Endothelial cell of umbilical vein (primary cell): Measurements from ENCODE around the gene TNIK. TPM values are rescaled to one million over a fixed set of nuclear protein-coding genes. Genes with fewer than 3 reads are reported as not detected.

Experiments
- BruUV-seq: library from RNA; stranded (reverse); fragments of 400-500 nt; replicated peaks from 2 replicates; lab custom pipeline; 2021; lab: Mats Ljungman, UMichigan
- CTCF ChIA-PET: fragments of 300-600, 350-600 bp; sonication (Branson Sonifier 250); formaldehyde crosslinking; loops from one replicate; lab custom pipeline; 2021; ENCODE audit warnings: antibody characterized with exemption, inconsistent platforms; lab: Charles Lee
- POLR2A ChIA-PET: fragments of 300-600, 350-600 bp; sonication (Branson Sonifier 250); formaldehyde crosslinking; loops from one replicate; lab custom pipeline; 2021; ENCODE audit warnings: antibody characterized with exemption, inconsistent platforms; lab: Charles Lee
- DNase-seq: peaks from one replicate; pipeline ENCODE4 v3.0.0-alpha.2; 2011; ENCODE audit warnings: low read depth, low spot score
- FAIRE-seq: peaks from 2 replicates; lab custom pipeline; 2011; peaks lifted over from hg19 to GRCh38; lab: Jason Lieb, UNC
- H2AFZ ChIP-seq: 2 replicates; pipeline ENCODE4 v1.6.0; 2012; ENCODE audit warnings: low read depth, low read length, control low read depth, inconsistent platforms
- H3K27ac ChIP-seq: 2 replicates; pipeline ENCODE4 v1.5.1; 2011; ENCODE audit warnings: low read depth, mild to moderate bottlenecking, control low read depth, low read length, moderate library complexity; ENCODE audit not compliant: insufficient read depth
- H3K27me3 ChIP-seq, 2 experiments: 2 replicates each; pipeline versions ENCODE4 v1.6.0 to v1.6.1; 2011; ENCODE audit warnings: low read length in 2 of 2, mixed read lengths in 1 of 2; ENCODE audit not compliant: control insufficient read depth in 2 of 2, insufficient read depth in 2 of 2
- H3K36me3 ChIP-seq, 2 experiments: 2 replicates in 1 of 2; 3 replicates in 1 of 2; pipeline ENCODE4 v1.5.1; 2011; ENCODE audit warnings: low read length in 2 of 2, mild to moderate bottlenecking in 1 of 2, moderate library complexity in 1 of 2; ENCODE audit not compliant: control insufficient read depth in 2 of 2, insufficient read depth in 2 of 2; ENCODE audit errors: extremely low read depth in 1 of 2
- H3K4me1 ChIP-seq: 3 replicates; pipeline ENCODE4 v1.5.1; 2011; ENCODE audit warnings: mild to moderate bottlenecking, low read length; ENCODE audit not compliant: control insufficient read depth, insufficient read depth; ENCODE audit errors: extremely low read depth
- H3K4me2 ChIP-seq: 2 replicates; pipeline ENCODE4 v1.6.1; 2011; ENCODE audit warnings: low read length, control low read depth, mixed read lengths; ENCODE audit not compliant: insufficient read depth
- H3K4me3 ChIP-seq, 3 experiments: fragments of 200-600 bp in 1 of 3; sonication (generic), shearing (Covaris generic) in 1 of 3; replicated peaks in 1 of 3; 2 replicates each; pipeline ENCODE4 v1.5.1; 2011 to 2016; ENCODE audit warnings: control low read depth in 3 of 3, low read length in 3 of 3, mild to moderate bottlenecking in 2 of 3, inconsistent platforms in 1 of 3, low read depth in 1 of 3, moderate library complexity in 1 of 3; ENCODE audit not compliant: insufficient read depth in 1 of 3
- H3K79me2 ChIP-seq: 2 replicates; pipeline ENCODE4 v1.6.0; 2012; ENCODE audit warnings: low read length, inconsistent platforms; ENCODE audit not compliant: control insufficient read depth, insufficient read depth
- H3K9ac ChIP-seq: replicated peaks from 2 replicates; pipeline ENCODE3; 2011; ENCODE audit warnings: low read length, control low read depth; ENCODE audit not compliant: insufficient read depth; ENCODE audit errors: extremely low read depth
- H3K9me1 ChIP-seq: replicated peaks from 3 replicates; pipeline ENCODE4 v1.6.0; 2011; ENCODE audit warnings: mild to moderate bottlenecking, low read length; ENCODE audit not compliant: control insufficient read depth, insufficient read depth; ENCODE audit errors: extremely low read depth
- H3K9me3 ChIP-seq: replicated peaks from 2 replicates; pipeline ENCODE4 v1.5.1; 2012; ENCODE audit warnings: low read length, inconsistent platforms; ENCODE audit not compliant: control insufficient read depth, insufficient read depth
- H4K20me1 ChIP-seq: replicated peaks from 2 replicates; pipeline ENCODE3; 2011; ENCODE audit warnings: mild to moderate bottlenecking, low read length; ENCODE audit not compliant: control insufficient read depth, insufficient read depth; ENCODE audit errors: extremely low read depth
- EZH2 ChIP-seq: IDR thresholded peaks from 2 replicates; pipeline ENCODE4 v1.6.1; 2012; ENCODE audit warnings: borderline replicate concordance, low read depth, mild to moderate bottlenecking, moderate library complexity, low read length, inconsistent platforms; ENCODE audit not compliant: severe bottlenecking
- FOS ChIP-seq: IDR thresholded peaks from 2 replicates; pipeline ENCODE4 v1.6.1; 2011; ENCODE audit warnings: mild to moderate bottlenecking, low read length, moderate library complexity, borderline replicate concordance; ENCODE audit not compliant: insufficient read depth
- GATA2 ChIP-seq: IDR thresholded peaks from 2 replicates; pipeline ENCODE4 v1.7.0; 2011; ENCODE audit warnings: low read depth, mild to moderate bottlenecking, moderate library complexity, mixed read lengths, low read length; ENCODE audit not compliant: insufficient read length, insufficient read depth
- JUN ChIP-seq: IDR thresholded peaks from 2 replicates; pipeline ENCODE4 v1.6.1; 2011; ENCODE audit warnings: borderline replicate concordance, low read depth; ENCODE audit not compliant: insufficient read length, insufficient read depth
- MYC ChIP-seq: IDR thresholded peaks from one replicate; pipeline ENCODE4 v1.6.1; 2011; ENCODE audit warnings: mild to moderate bottlenecking, low read depth, low read length
- POLR2A ChIP-seq: IDR thresholded peaks from 2 replicates; pipeline ENCODE4 v1.6.1; 2012; ENCODE audit warnings: low read depth, mild to moderate bottlenecking, control low read depth, low read length
- POLR2AphosphoS5 ChIP-seq: IDR thresholded peaks from 2 replicates; pipeline ENCODE4 v1.6.1; 2012; ENCODE audit warnings: low read depth, mild to moderate bottlenecking, control low read depth, low read length, moderate library complexity; ENCODE audit not compliant: insufficient read depth
- dilution Hi-C: fragments of 300-500 bp; cut with MboI; formaldehyde crosslinking; loops from one replicate; pipeline ENCODE4 v1.15.0; 2019; ENCODE audit warnings: low sequenced_read_pairs; ENCODE audit not compliant: extremely low pct_ligation_motif_present
- intact Hi-C: fragments of 100-400 bp; cut with micrococcal nuclease; formaldehyde crosslinking; loops from one replicate; pipeline ENCODE4 v1.10.0; 2022
- polyA plus RNA-seq, 4 experiments: library from polyadenylated mRNA; depleted of rRNA in 3 of 4; stranded (reverse) in 3 of 4; unstranded in 1 of 4; fragments of >200 nt; gene quantifications; 2 replicates each; pipeline versions ENCODE4 v1.2.1 to v1.2.3, GENCODE V29; 2011 to 2012; ENCODE audit warnings: missing spikeins in 1 of 4
- total RNA-seq: library from RNA; stranded (reverse); gene quantifications from 2 replicates; pipeline ENCODE4 v1.2.3, GENCODE V29; 2021
- TF ChIP-seq, protein P1 (sequence below): IDR thresholded peaks from 2 replicates; pipeline ENCODE4 v1.6.1; 2011; ENCODE audit not compliant: insufficient read depth, insufficient read length
- TF ChIP-seq, protein P2 (sequence below), 2 donors: IDR thresholded peaks; 1 replicate in 1 of 2; 2 replicates in 1 of 2; pipeline ENCODE4 v1.5.1; 2011; ENCODE audit warnings: low read length in 2 of 2, mild to moderate bottlenecking in 2 of 2, moderate library complexity in 2 of 2, control low read depth in 1 of 2, inconsistent platforms in 1 of 2, low read depth in 1 of 2; ENCODE audit not compliant: insufficient read depth in 1 of 2; ENCODE audit errors: extremely low read depth in 1 of 2

Gene TNIK
- total and polyA plus RNA-seq, 2 donors (not counting 3 experiments of a cell fraction or from before 2014, with no cell fraction given): 10.9 to 39.7 TPM

DNA sequence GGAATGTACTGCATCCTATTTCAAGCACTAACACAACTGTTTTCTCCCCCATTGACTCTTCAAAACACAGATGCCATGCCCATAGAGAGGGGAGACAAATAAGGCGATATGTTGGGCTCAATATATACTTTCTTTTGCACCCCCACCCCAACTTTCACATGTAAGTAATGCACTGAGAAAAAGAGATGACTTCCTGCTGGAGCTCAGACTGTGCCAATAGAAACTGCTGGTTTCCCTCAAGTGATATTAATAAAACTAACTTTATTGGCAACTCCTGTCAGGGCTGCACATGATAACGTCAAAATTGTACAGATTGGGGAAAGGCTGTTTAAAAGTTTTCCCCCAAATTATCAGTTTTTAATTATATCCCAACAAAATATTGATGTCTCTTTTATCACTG is 163.0 kb downstream of the TNIK start:
- CTCF ChIA-PET: interaction anchor here (1.0 kb wide), 1 partner anchor 50 kb away, joined by 4 read pairs; no protein-coding TSS in a partner anchor

More for the DNA sequence above, 163.0 kb downstream of the TNIK start:
- no peak for FAIRE-seq
- Histone ChIP-seq H3K4me2 (no peak overlapping the region), H3K27ac (no peak overlapping the region), H3K4me1 (peaks cover 8% of the 10 kb centered on the region), H3K9ac (no peak overlapping the region), H3K9me1 (no peaks in the 10 kb centered on the region), H3K9me3 (no peaks in the 10 kb centered on the region), H4K20me1 (no peaks in the 10 kb centered on the region), H2AFZ (no peak overlapping the region), H3K79me2 (no peaks in the 10 kb centered on the region), H3K4me3 (no peak overlapping the region), H3K27me3 (no peaks in the 10 kb centered on the region), H3K36me3 (no peaks in the 10 kb centered on the region)
- no TSS peak for BruUV-seq
- DNase-seq: no peak
- intact Hi-C loops (no loop called here), dilution Hi-C loops (no loop called here)
- TF ChIP-seq MYC (no peak), POLR2A (no peak), EZH2 (no peak), JUN (no peak), GATA2 (no peak), POLR2AphosphoS5 (no peak), FOS (no peak)
- TF ChIP-seq, protein P1, sequence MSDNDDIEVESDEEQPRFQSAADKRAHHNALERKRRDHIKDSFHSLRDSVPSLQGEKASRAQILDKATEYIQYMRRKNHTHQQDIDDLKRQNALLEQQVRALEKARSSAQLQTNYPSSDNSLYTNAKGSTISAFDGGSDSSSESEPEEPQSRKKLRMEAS: no peak
- TF ChIP-seq, protein P2, sequence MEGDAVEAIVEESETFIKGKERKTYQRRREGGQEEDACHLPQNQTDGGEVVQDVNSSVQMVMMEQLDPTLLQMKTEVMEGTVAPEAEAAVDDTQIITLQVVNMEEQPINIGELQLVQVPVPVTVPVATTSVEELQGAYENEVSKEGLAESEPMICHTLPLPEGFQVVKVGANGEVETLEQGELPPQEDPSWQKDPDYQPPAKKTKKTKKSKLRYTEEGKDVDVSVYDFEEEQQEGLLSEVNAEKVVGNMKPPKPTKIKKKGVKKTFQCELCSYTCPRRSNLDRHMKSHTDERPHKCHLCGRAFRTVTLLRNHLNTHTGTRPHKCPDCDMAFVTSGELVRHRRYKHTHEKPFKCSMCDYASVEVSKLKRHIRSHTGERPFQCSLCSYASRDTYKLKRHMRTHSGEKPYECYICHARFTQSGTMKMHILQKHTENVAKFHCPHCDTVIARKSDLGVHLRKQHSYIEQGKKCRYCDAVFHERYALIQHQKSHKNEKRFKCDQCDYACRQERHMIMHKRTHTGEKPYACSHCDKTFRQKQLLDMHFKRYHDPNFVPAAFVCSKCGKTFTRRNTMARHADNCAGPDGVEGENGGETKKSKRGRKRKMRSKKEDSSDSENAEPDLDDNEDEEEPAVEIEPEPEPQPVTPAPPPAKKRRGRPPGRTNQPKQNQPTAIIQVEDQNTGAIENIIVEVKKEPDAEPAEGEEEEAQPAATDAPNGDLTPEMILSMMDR (IDR thresholded peaks at IDR 0.05; ENCODE audit: extremely low read depth in 1 of 2, insufficient read depth in 1 of 2, low read depth in 1 of 2, low read length in 2 of 2): no peak
- POLR2A ChIA-PET: no interaction called here
